Bone marrow (tissue), 2 donors: ENCODE data around the gene OR10G3.
"Not testable (repeated sequence)": the region's sequence is repeated elsewhere in the genome, so short reads cannot be mapped to it uniquely, and the experiment has no call there.

Source experiments
- DNase-seq, 2 donors: peaks; one replicate each; lab custom pipeline; 2025; lab: John Stamatoyannopoulos, UW

Gene OR10G3

GRCh38 chr14:21579976-21580375 is at the start of gene OR10G3:
Gene OR10G3 (minus strand): TSS chr14:21580076. CDS start chr14:21570744, 9,332 bp downstream.
- DNase-seq = no peak

- no peak for DNase-seq
Measured at GRCh38 chr14:21626491-21627230, 46.8 kb upstream of the OR10G3 start.

- no peak for DNase-seq
Measured at GRCh38 chr14:21617614-21618013, 37.7 kb upstream of the OR10G3 start.

- no peak for DNase-seq
Measured at GRCh38 chr14:21614240-21614639, 34.4 kb upstream of the OR10G3 start.

GRCh38 chr14:21612324-21612723 is 32.4 kb upstream of the OR10G3 start:
- no peak for DNase-seq

- DNase-seq = not testable (repeated sequence)
Measured at GRCh38 chr14:21602181-21602580, 22.3 kb upstream of the OR10G3 start.

- no peak for DNase-seq
Measured at GRCh38 chr14:21589317-21589716, 9.4 kb upstream of the OR10G3 start.

GRCh38 chr14:21575661-21576060 is 4.2 kb downstream of the OR10G3 start:
- DNase-seq = no peak

GRCh38 chr14:21572604-21573003 is 7.3 kb downstream of the OR10G3 start:
- no peak for DNase-seq

GRCh38 chr14:21558703-21559170 is 21.1 kb downstream of the OR10G3 start:
- no peak for DNase-seq

- DNase-seq = peak; percentile 13 to 72
Measured at GRCh38 chr14:21557084-21557901, 22.6 kb downstream of the OR10G3 start.

GRCh38 chr14:21556378-21557083 is 23.3 kb downstream of the OR10G3 start:
- no peak for DNase-seq

GRCh38 chr14:21553266-21553665 is 26.6 kb downstream of the OR10G3 start:
- DNase-seq = no peak

GRCh38 chr14:21544588-21544987 is 35.3 kb downstream of the OR10G3 start:
- DNase-seq = not testable (repeated sequence)

- DNase-seq = no peak
Measured at GRCh38 chr14:21543963-21544362, 35.9 kb downstream of the OR10G3 start.

- no peak for DNase-seq
Measured at GRCh38 chr14:21543521-21543960, 36.3 kb downstream of the OR10G3 start.

GRCh38 chr14:21541413-21542074 is 38.3 kb downstream of the OR10G3 start:
- DNase-seq = no peak

GRCh38 chr14:21539189-21539940 is 40.5 kb downstream of the OR10G3 start:
- DNase-seq = no peak

GRCh38 chr14:21537090-21537424 is 42.8 kb downstream of the OR10G3 start:
- DNase-seq = no peak

- DNase-seq = no peak
Measured at GRCh38 chr14:21536418-21537089, 43.3 kb downstream of the OR10G3 start.
